GM12878 (cell line): ENCODE data around the gene POLR2F. TPM values are rescaled to one million over a fixed set of nuclear protein-coding genes. Genes with fewer than 3 reads are reported as not detected.

Experiments
- ATAC-seq: fragments of 200-7000 bp; cut with Tn5 transposase; 3 replicates; pipeline ENCODE4 v1.9.1; 2020; ENCODE audit warnings: mild to moderate bottlenecking, moderate library complexity
- BruUV-seq: library from RNA; stranded (reverse); fragments of 400-500 nt; replicated peaks from 2 replicates; lab custom pipeline; 2021; lab: Mats Ljungman, UMichigan
- CTCF ChIA-PET: fragments of 300-600 bp; sonication (Branson Sonifier 250); formaldehyde crosslinking; extraction: SDS; loops from one replicate; lab custom pipeline; 2021; ENCODE audit warnings: inconsistent platforms; lab: Yijun Ruan, JAX
- POLR2A ChIA-PET: fragments of 350-600 bp; formaldehyde crosslinking; extraction: SDS; loops from one replicate; lab custom pipeline; 2021; ENCODE audit warnings: inconsistent platforms; lab: Charles Lee
- RAD21 ChIA-PET: fragments of 300-600 bp; sonication (Branson Sonifier 250); formaldehyde crosslinking; loops from one replicate; lab custom pipeline; 2023; ENCODE audit warnings: antibody characterized with exemption; ENCODE audit not compliant: unreplicated experiment; lab: Charles Lee
- SMC1A ChIA-PET: fragments of 300-600 bp; sonication (Branson Sonifier 250); formaldehyde crosslinking; loops from one replicate; lab custom pipeline; 2023; ENCODE audit not compliant: unreplicated experiment, uncharacterized antibody; lab: Charles Lee
- DNase-seq: peaks from one replicate; pipeline ENCODE4 v3.0.0-alpha.2; 2011; ENCODE audit warnings: low read depth, low spot score
- FAIRE-seq: peaks from 3 replicates; lab custom pipeline; 2011; peaks lifted over from hg19 to GRCh38; lab: Jason Lieb, UNC
- H2AFZ ChIP-seq: 2 replicates; pipeline ENCODE4 v1.6.0; 2011; ENCODE audit warnings: low read depth, low read length, control low read depth; ENCODE audit not compliant: control insufficient read depth
- H3K27ac ChIP-seq: 2 replicates; pipeline ENCODE4 v1.5.1; 2011; ENCODE audit warnings: control low read depth; ENCODE audit not compliant: control insufficient read depth, insufficient read depth
- H3K27me3 ChIP-seq, 2 experiments: replicated peaks in 1 of 2; 2 replicates each; pipeline versions ENCODE4 v1.6.0 to v1.6.1; 2011; ENCODE audit warnings: low read length in 1 of 2; ENCODE audit not compliant: control insufficient read depth in 2 of 2, insufficient read depth in 2 of 2
- H3K36me3 ChIP-seq, 2 experiments: 2 replicates each; pipeline ENCODE4 v1.5.1; 2011; ENCODE audit warnings: low read length in 1 of 2; ENCODE audit not compliant: control insufficient read depth in 2 of 2, insufficient read depth in 2 of 2
- H3K4me1 ChIP-seq: 2 replicates; pipeline ENCODE4 v1.6.1; 2011; ENCODE audit warnings: mild to moderate bottlenecking, low read length, moderate library complexity, mixed read lengths; ENCODE audit not compliant: control insufficient read depth, insufficient read depth
- H3K4me2 ChIP-seq: 2 replicates; pipeline ENCODE4 v1.6.0; 2011; ENCODE audit warnings: control low read depth; ENCODE audit not compliant: control insufficient read depth, insufficient read depth
- H3K4me3 ChIP-seq: fragments of 200-600 bp; sonication (generic); 2 replicates; pipeline ENCODE4 v1.5.1; 2016
- H3K79me2 ChIP-seq: 2 replicates; pipeline ENCODE4 v1.6.0; 2011; ENCODE audit warnings: low read length; ENCODE audit not compliant: control insufficient read depth, insufficient read depth
- H3K9ac ChIP-seq: 2 replicates; pipeline ENCODE4 v1.8.0; 2011; ENCODE audit warnings: low read length, control low read depth, mixed read lengths; ENCODE audit not compliant: control insufficient read depth, insufficient read depth
- H3K9me3 ChIP-seq: replicated peaks from 3 replicates; pipeline ENCODE4 v1.5.1; 2011; ENCODE audit warnings: mild to moderate bottlenecking, low read length; ENCODE audit not compliant: control insufficient read depth, insufficient read depth
- H4K20me1 ChIP-seq: 2 replicates; pipeline ENCODE4 v1.6.0; 2011; ENCODE audit not compliant: control insufficient read depth, insufficient read depth
- BCL11A ChIP-seq: IDR thresholded peaks from 2 replicates; pipeline ENCODE4 v1.6.1; 2011; ENCODE audit warnings: low read depth, low read length
- CEBPZ ChIP-seq: fragments of 150-350 bp; IDR thresholded peaks from 2 replicates; pipeline ENCODE4 v1.6.1; 2016; ENCODE audit warnings: low read depth, low read length
- CUX1 ChIP-seq: IDR thresholded peaks from 2 replicates; pipeline ENCODE4 v1.6.1; 2012; ENCODE audit warnings: improper control_type of control experiment, low read depth, low read length; ENCODE audit not compliant: insufficient replicate concordance
- E2F8 ChIP-seq: fragments of 450-650 bp; IDR thresholded peaks from 2 replicates; pipeline ENCODE4 v1.6.1; 2018; ENCODE audit warnings: mild to moderate bottlenecking, low read depth, moderate library complexity; ENCODE audit not compliant: partially characterized antibody
- FOXK2 ChIP-seq: fragments of 450-650 bp; IDR thresholded peaks from 2 replicates; pipeline ENCODE4 v1.6.1; 2017; ENCODE audit warnings: mild to moderate bottlenecking, moderate library complexity
- GABPA ChIP-seq: IDR thresholded peaks from 2 replicates; pipeline ENCODE4 v1.6.1; 2014; ENCODE audit warnings: antibody characterized with exemption, low read depth, mild to moderate bottlenecking, inconsistent platforms
- HCFC1 ChIP-seq: fragments of 150-350 bp; IDR thresholded peaks from 2 replicates; pipeline ENCODE4 v1.6.1; 2014; ENCODE audit warnings: low read length
- MTA3 ChIP-seq: IDR thresholded peaks from 2 replicates; pipeline ENCODE4 v1.6.1; 2012; ENCODE audit warnings: low read length, inconsistent platforms, borderline replicate concordance
- NFXL1 ChIP-seq: fragments of 450-650 bp; IDR thresholded peaks from 2 replicates; pipeline ENCODE4 v1.6.1; 2017; ENCODE audit warnings: antibody characterized with exemption, mild to moderate bottlenecking, borderline replicate concordance
- PML ChIP-seq: IDR thresholded peaks from 2 replicates; pipeline ENCODE4 v1.6.1; 2012; ENCODE audit warnings: low read length, inconsistent platforms
- STAT3 ChIP-seq: IDR thresholded peaks from 2 replicates; pipeline ENCODE4 v1.6.1; 2011; ENCODE audit warnings: low read depth, low read length, improper control_type of control experiment
- YBX1 ChIP-seq: fragments of 450-650 bp; IDR thresholded peaks from 2 replicates; pipeline ENCODE4 v1.6.1; 2016; ENCODE audit warnings: antibody characterized with exemption
- WGBS: methylation state at CpG from one replicate; pipeline ENCODE4 v1.1.6; 2016; ENCODE audit warnings: low lambda C conversion rate; ENCODE audit not compliant: insufficient replicate concordance, insufficient coverage; ENCODE audit errors: missing lambda C conversion rate; 5-methylcytosine and 5-hydroxymethylcytosine counted together
- in situ Hi-C: fragments of 300-500 bp; cut with MboI; formaldehyde crosslinking; loops from 9 replicates; pipeline ENCODE4 v1.14.3; 2018; ENCODE audit warnings: mixed read lengths
- intact Hi-C: fragments of 100-400 bp; cut with micrococcal nuclease; formaldehyde crosslinking; loops from one replicate; pipeline ENCODE4 v1.14.2; 2022; ENCODE audit not compliant: unreplicated experiment
- polyA plus RNA-seq, 11 experiments: library from polyadenylated mRNA; depleted of rRNA in 4 of 11; unstranded in 6 of 11; stranded (reverse) in 5 of 11; fragments of >200 nt; fragmentation: Nextera tagmentation in 4 of 11; fragmentation: Illumina TruSeq in 1 of 11; extraction: Ambion mirVana in 4 of 11; extraction: Trizol in 1 of 11; gene quantifications; 1 replicate in 1 of 11; 2 replicates in 10 of 11; pipeline versions ENCODE4 v1.2.1 to v1.2.3, GENCODE V29; 2011 to 2016; ENCODE audit warnings: inconsistent platforms in 2 of 11, missing spikeins in 2 of 11, low read depth in 1 of 11
- total RNA-seq, 4 experiments: library from RNA; depleted of rRNA in 3 of 4; stranded (reverse); fragments of >200 nt in 3 of 4; fragmentation: Illumina TruSeq in 1 of 4; extraction: Trizol in 1 of 4; gene quantifications; 2 replicates each; pipeline versions ENCODE4 v1.2.1 to v1.2.3, GENCODE V29; 2013 to 2021

POLR2F gene
- total and polyA plus RNA-seq, 10 of the 15 experiments (the other 5 are each of a cell fraction or from before 2014, with no cell fraction given) = 71.9 to 218 (median 100.0) TPM

- no peak for DNase-seq
- no peak overlapping the region for H3K4me2 ChIP-seq
- no peak overlapping the region for H3K4me3 ChIP-seq
- RAD21 ChIA-PET = interaction anchor here (0.8 to 1.2 kb wide), 3 partner anchors 12 to 103 kb away, joined by 3 to 4 read pairs (median 3); partner anchors contain the start of genes C22orf23 and POLR2F
- H3K9ac ChIP-seq = no peak overlapping the region
- ATAC-seq = no peak
- 83% methylated on average over 9 of the region's 9 CpGs for WGBS
- H3K36me3 ChIP-seq = peaks cover 18 to 23% of the 10 kb centered on the region in 2 experiments; a peak in 3 of 4 replicates
- H4K20me1 ChIP-seq = no peaks in the 10 kb centered on the region; the same call in 1 of the 2 replicates
- SMC1A ChIA-PET = interaction anchor here (0.8 to 2.5 kb wide), 8 partner anchors 12 to 150 kb away, joined by 3 to 15 read pairs (median 4); partner anchors contain the start of genes C22orf23, MICALL1 and POLR2F
- H3K27me3 ChIP-seq = no peaks in the 10 kb centered on the region
- H3K4me1 ChIP-seq = no peaks in the 10 kb centered on the region
- no peak overlapping the region for H2AFZ ChIP-seq
- no peaks in the 10 kb centered on the region for H3K79me2 ChIP-seq
- POLR2A ChIA-PET = no interaction called here
- BruUV-seq = no TSS peak
- intact Hi-C loops = loop anchor here (1.0 to 5.0 kb wide), 2 partner anchors 59 to 149 kb away; partner anchors contain the start of gene MICALL1
- H3K27ac ChIP-seq = no peak overlapping the region
- in situ Hi-C loops = no loop called here
- CTCF ChIA-PET = interaction anchor here (0.6 to 6.1 kb wide), 26 partner anchors 10 to 494 kb away, joined by 3 to 59 read pairs (median 4); partner anchors contain the start of genes C22orf23, GCAT, GGA1 and MICALL1
- H3K9me3 ChIP-seq = no peaks in the 10 kb centered on the region
- no peak for FAIRE-seq
- TF ChIP-seq CUX1 (no peak), CEBPZ (no peak), E2F8 (no peak), STAT3 (no peak), NFXL1 (no peak), PML (no peak), FOXK2 (no peak), HCFC1 (no peak), BCL11A (no peak), GABPA (no peak), YBX1 (no peak), MTA3 (no peak)
Measured at GRCh38 chr22:37965940-37966664, 12.6 kb downstream of the POLR2F start.
